Thyroid gland (tissue), 4 donors: ENCODE results near the gene ASAP2.

Experiments used
- CTCF ChIP-seq, 6 experiments: fragments of 200-600 bp in 3 of 6; fragments of 450-650 bp in 3 of 6; sonication (generic) in 3 of 6; IDR thresholded peaks; one replicate each; pipeline ENCODE4 v1.5.1; 2016 to 2019; ENCODE audit warnings: antibody characterized with exemption in 6 of 6, mild to moderate bottlenecking in 2 of 6, inconsistent platforms in 1 of 6, moderate library complexity in 1 of 6
- POLR2A ChIP-seq, 2 donors: fragments of 450-650 bp; IDR thresholded peaks; one replicate each; pipeline ENCODE4 v1.6.1; 2017; ENCODE audit warnings: antibody characterized with exemption in 2 of 2, mild to moderate bottlenecking in 2 of 2, moderate library complexity in 1 of 2

DNA sequence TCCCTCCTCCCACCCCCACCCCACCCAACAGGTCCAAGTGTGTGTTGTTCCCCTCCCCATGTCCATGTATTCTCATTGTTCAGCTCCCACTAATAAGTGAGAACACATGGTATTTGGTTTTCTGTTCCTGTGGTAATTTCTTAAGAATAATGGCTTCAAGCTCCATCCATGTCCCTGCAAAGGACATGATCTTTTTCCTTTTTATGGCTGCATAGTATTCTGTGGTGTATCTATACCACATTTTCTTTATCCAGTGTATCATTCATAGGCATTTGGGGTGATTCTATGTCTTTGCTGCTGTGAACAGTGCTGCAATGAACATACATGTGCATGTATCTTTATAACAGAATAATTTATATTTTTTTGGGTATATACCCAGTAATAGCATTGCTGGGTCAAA lies 12.3 kb upstream of the ASAP2 start:
- TF ChIP-seq CTCF (IDR thresholded peaks at IDR 0.05), result no peak
- no peak for TF ChIP-seq POLR2A (IDR thresholded peaks at IDR 0.05)
